GM12878 (cell line): ENCODE data around the gene SLC25A36.

Experiments used
- FOXK2 ChIP-seq: fragments of 450-650 bp; IDR thresholded peaks from 2 replicates; pipeline ENCODE4 v1.6.1; 2017; ENCODE audit warnings: mild to moderate bottlenecking, moderate library complexity
- MEF2A ChIP-seq: IDR thresholded peaks from 2 replicates; pipeline ENCODE4 v1.6.1; 2011; ENCODE audit warnings: low read depth, mild to moderate bottlenecking, low read length, moderate library complexity; ENCODE audit not compliant: insufficient read depth
- SREBF2 ChIP-seq: IDR thresholded peaks from 2 replicates; pipeline ENCODE4 v1.6.1; 2012; ENCODE audit warnings: mild to moderate bottlenecking, low read length
- TAF1 ChIP-seq: IDR thresholded peaks from 2 replicates; pipeline ENCODE4 v1.6.1; 2011; ENCODE audit warnings: mild to moderate bottlenecking, low read depth, low read length, borderline replicate concordance

DNA sequence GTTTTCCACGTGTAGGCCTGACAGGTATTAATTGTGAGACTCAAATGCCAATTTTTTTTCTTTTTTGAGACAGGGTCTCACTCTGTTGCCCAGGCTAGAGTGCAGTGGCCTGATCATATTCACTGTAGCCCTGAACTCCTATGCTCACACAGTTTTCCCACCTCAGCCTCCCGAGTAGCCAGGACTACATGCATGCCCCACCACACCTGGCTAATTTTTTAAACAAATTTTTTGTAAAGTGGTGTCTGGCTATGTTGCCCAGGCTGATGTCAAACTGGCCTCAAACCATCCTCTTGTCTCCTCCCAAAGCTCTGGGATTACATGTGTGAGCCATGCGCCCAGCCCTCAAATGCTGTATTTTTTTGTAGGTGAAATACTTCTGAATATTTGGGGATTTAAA lies 14.0 kb downstream of the SLC25A36 start:
- TF ChIP-seq FOXK2 (no peak), MEF2A (no peak), SREBF2 (no peak), TAF1 (no peak)
